ENCODE measurements around the gene KRTAP10-2.
"Not testable (repeated sequence)": the region's sequence is repeated elsewhere in the genome, so short reads cannot be mapped to it uniquely, and the experiment has no call there.

KRTAP10-2 gene

GRCh38 chr21:44583089-44583799 lies 31.9 kb upstream of the KRTAP10-2 start:
- DNase-seq (ENCODE audit: low spot score): no peak

DNA sequence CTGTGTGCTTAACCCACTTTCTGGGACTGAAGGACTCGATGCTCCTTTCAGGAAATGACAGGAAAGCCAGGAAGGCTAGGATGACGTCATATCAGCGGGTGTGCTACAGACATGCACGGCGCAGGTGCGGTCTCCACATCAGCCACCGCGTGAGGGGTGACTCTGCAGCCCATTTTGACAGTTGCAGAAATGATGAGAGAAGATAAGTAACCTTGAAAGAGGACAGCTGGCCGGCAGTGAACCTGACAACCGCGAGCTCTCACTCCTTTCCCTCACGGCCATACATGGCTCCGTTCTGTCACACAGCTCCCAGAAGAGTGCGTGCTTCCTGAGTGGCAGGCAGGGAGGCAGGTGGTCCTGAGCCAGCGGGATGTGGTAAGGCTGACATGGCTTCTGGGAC lies 30.8 kb upstream of the KRTAP10-2 start:
- DNase-seq (ENCODE audit: low spot score): no peak

DNA sequence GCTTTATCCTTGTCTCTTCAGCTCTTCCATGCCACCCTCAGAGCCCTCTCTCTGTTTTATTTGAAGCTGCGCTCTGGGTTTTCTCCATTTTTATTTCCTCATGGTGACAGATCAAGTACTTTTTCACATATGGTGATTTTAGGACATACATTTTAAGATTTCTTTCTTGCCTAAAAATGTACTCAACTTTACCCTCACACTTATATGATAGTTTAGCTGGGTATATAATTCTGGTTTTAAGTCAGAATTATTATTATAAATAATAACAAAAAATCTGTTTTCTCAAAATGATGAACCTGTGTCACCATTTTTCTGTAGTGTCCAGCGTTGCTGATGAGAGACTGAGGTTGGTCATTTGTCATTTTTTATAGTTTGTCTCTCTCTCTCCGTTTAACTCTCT lies 29.9 kb upstream of the KRTAP10-2 start:
- DNase-seq (ENCODE audit: low spot score): no peak

DNA sequence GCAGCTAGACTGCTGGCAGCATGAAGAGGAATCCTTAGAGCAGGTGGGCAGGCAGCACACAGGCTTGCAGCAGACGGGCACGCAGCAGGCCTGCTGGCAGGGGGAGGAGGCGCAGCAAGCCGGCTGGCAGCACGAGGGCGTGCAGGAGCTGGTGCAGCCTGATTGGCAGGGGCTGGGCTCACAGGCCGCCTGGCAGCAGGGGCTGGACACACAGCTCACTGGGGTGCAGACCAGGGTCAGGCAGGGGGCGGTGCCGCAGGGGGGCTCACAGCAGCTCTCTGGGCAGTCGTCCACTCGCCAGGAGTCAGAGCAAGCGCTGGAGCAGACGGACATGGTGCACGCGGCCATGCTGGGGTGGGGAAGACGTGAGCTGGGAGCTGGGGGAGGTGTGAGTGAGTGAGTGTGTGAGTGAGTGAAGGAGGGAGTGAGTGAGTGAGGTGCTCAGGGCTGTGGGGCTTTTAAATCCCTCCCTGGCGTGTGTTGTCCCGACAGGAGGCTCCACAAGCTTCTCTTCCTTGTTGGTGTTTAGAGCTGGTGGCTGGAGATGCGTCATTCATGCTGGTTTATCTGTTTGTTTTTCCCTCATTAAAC lies 29.0 kb upstream of the KRTAP10-2 start, which contains the start of gene KRTAP10-5:
TSS of gene KRTAP10-5 (minus strand) at position 374 of the 591 bp plus-strand sequence. CDS start at position 348, 26 bp downstream.
- not testable (repeated sequence) for DNase-seq (ENCODE audit: low spot score)

- no peak for DNase-seq (ENCODE audit: low spot score)
Observed at GRCh38 chr21:44579833-44580144, 28.5 kb upstream of the KRTAP10-2 start.

- no peak for DNase-seq (ENCODE audit: low spot score)
Observed at GRCh38 chr21:44579056-44579832, 27.9 kb upstream of the KRTAP10-2 start.

DNA sequence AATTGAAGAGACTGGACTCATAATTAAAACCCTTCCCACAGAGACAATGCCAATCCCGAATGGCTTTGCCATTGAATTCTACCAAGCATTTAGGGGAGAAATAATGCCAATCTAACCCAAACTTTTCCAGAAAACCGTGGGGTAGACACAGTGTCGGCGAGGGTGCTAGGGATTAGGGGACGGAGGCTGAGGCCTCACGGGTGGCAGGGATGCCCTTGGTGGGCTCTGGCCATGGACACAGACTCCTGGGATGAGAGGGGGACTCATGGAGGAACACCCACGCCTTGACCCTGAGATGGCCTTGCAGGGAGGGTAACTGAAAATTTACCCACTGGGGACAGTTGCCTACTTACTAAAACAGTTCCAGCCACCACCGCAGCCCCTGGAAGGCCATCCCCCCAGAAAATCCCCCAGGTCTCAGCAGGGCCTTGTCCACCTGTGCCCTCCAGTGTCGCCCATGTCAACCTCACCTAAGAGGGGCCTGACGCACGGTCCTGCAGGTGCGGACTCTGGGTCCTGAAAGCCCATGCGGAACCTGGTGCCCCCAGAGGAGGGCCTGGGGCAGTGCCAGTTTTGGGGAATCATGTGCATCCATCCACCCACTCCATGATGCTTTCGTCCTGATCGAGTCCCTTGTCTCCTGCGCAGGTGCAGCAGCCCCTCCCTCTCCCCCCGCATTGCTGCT lies 27.2 kb upstream of the KRTAP10-2 start:
- DNase-seq (ENCODE audit: low spot score): no peak

DNA sequence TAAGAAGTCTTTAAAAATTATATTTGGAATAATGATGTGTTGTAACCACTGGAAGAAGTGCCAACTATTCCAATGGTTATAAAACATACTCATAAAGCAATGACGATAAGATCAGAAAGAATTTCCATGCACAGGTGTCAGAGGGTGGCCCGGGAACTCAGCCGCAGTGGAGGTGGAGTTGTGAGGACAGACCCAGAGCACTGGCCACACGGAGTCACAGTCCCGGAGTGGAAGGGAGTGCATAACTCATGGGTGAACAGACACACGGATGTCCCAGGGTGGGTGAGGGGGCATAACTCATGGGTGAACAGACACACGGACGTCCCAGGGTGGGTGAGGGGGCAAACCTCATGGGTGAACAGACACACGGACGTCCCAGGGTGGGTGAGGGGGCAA lies 24.7 kb upstream of the KRTAP10-2 start:
- DNase-seq (ENCODE audit: low spot score): no peak

GRCh38 chr21:44575307-44576024 lies 24.2 kb upstream of the KRTAP10-2 start:
- DNase-seq (ENCODE audit: low spot score): no peak

DNA sequence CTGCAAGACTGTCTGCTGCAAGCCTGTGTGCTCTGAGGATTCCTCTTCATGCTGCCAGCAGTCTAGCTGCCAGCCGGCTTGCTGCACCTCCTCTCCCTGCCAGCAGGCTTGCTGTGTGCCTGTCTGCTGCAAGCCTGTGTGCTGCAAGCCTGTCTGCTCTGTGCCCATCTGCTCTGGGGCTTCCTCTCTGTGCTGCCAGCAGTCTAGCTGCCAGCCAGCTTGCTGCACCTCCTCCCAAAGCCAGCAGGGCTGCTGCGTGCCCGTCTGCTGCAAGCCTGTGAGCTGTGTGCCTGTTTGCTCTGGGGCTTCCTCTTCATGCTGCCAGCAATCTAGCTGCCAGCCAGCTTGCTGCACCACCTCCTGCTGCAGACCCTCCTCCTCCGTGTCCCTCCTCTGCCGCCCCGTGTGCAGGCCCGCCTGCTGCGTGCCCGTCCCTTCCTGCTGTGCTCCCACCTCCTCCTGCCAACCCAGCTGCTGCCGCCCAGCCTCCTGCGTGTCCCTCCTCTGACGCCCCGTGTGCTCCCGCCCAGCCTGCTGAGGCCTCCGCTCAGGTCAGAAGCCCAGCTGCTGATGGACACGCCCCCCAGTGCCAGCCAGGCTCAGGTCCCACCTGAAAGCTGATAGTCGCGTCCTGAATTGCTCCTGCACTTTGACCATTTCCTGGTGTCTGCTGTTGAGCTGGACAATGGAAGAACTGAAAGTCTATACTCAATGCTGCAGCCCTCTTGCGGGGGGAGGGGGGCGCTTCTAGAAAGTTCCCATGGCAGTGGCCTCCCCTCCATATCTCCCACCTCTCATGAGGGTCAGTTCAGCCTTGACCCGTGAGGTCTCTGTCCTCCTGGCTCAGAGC lies 23.4 kb upstream of the KRTAP10-2 start:
- DNase-seq (ENCODE audit: low spot score): no peak

DNA sequence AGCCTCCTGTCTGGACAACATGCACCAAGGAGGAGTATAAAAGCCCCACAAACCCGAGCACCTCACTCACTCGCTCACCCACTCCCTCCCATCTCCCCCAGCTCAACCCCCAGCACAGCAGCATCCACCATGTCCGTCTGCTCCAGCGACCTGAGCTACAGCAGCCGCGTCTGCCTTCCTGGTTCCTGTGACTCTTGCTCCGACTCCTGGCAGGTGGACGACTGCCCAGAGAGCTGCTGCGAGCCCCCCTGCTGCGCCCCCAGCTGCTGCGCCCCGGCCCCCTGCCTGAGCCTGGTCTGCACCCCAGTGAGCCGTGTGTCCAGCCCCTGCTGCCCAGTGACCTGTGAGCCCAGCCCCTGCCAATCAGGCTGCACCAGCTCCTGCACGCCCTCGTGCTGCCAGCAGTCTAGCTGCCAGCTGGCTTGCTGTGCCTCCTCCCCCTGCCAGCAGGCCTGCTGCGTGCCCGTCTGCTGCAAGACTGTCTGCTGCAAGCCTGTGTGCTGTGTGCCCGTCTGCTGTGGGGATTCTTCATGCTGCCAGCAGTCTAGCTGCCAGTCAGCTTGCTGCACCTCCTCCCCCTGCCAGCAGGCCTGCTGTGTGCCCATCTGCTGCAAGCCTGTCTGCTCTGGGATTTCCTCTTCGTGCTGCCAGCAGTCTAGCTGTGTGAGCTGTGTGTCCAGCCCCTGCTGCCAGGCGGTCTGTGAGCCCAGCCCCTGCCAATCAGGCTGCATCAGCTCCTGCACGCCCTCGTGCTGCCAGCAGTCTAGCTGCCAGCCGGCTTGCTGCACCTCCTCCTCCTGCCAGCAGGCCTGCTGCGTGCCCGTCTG lies 22.5 kb upstream of the KRTAP10-2 start, which contains the start of gene KRTAP10-4:
TSS of gene KRTAP10-4 (plus strand) at position 100 of the 827 bp plus-strand sequence. CDS start at position 130, 30 bp downstream.
- DNase-seq (ENCODE audit: low spot score): not testable (repeated sequence)

DNA sequence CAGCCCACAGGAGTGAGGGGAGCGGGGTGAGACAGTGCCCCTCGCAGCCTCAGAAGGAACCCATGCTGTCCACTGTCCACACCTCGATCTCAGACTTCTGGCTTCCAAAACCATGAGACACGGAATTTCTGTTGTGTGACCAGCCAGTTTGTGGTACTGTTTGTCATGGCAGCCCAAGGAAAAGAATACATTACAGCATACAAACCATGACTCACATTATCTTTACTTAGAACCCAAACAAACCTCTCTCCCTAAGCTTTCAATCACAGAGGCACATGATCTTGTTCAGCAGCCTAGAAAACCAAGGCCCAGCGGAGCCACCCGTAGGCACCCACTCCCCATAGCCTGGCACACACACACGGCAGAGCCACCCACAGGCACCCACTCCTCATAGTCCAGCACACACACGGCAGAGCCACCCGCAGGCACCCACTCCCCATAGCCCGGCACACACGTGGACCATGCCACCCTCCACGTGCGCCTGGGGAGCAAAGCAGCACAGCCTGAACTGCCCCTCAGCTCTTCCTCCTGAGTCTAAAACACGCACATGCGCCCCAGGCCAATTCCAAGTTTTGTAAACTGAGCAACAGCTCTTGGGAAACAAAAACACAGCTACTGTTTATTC lies 21.8 kb upstream of the KRTAP10-2 start:
- DNase-seq (ENCODE audit: low spot score): peak; percentile 30

DNA sequence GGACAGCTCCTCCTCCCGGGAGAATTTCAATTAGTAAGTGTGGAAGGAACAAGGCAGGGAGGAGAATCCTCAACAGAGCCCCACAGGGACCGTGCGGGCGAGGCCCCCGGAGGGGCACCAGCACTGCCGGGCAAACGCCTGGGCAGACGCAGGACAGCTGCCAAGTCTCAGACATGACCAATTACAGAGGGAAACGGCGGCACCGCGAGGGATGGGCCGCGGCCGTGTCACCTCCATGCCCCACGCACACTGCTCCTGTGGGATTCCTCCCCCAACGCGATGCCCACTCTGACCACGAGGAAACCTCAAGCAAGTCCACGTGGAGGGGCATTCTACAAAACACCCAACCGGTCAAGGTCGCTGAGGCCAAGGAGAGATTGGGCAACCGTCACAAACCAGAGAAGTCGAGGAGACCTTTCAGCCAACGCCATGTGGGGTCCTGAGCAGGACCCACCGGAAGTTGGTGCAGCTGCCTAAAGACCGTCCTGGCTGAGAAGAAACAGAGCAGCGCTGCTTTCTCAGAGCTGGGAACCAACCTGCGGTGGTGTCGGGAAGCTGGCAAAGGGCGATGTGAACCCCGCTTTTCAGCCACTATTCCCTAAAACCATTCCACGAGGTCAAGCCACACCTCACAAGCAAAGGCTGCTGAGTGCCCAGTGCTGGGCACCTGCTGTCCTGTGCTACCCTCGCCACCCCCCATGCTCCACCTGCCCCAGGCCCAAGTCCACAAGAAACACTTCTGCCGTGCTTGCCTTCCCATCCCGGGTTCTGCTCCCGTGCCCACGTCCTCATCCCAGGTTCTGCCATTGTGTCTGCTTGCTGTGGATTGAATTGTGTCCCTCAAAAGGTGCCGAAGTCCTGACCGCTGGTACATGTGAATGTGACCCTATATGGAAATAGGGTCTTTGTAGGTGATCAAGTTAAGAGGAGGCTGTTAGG lies 20.8 kb upstream of the KRTAP10-2 start:
- DNase-seq (ENCODE audit: low spot score): no peak

GRCh38 chr21:44571296-44571695 lies 20.0 kb upstream of the KRTAP10-2 start:
- no peak for DNase-seq (ENCODE audit: low spot score)

GRCh38 chr21:44569861-44570517 lies 18.7 kb upstream of the KRTAP10-2 start:
- DNase-seq (ENCODE audit: low spot score): no peak

DNA sequence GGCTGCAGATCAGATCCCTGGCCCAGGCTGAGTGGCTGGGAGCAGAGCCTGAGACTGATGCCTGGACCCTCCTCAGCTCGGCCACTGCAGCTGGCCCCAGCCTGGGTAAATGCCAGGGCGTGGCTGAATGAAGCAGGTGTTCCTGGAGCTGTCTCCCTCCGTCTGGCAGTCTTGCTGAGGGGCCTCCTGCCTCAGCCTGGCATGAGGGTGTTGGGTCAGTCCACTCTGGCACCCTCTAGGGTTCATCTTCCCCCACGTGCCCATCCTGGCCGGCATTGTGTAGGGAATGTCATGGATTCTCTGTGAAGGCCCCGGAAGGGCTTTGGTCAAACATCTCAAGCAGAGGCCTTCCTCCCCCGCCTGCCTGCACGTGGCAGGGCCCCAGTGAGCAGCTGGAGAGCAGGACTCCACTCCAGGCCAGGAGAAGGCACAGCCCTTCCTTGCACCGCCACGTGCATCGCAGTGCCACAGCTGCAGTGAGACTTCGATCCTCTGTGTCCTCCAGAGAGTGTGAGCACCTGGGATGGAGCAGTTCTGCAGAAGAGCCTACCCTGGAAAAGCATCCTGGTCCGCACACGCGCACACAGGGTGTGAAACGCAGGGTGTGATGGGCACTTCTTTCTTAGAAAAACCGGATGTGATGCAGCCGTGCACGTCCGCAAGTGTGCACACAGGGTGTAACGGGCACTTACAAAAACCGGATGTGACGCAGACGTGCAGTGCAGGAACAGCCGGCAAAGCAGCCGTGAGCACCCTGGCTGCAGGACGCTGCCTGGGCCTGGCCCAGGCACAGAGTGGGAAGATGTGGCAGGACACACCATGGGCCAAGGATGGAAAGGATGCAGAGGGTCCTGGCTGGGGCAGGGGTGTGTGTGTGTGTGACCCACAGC lies 17.6 kb upstream of the KRTAP10-2 start:
- no peak for DNase-seq (ENCODE audit: low spot score)

- DNase-seq (ENCODE audit: low spot score): no peak
Observed at GRCh38 chr21:44568261-44568660, 17.0 kb upstream of the KRTAP10-2 start.

All from kidney tubule cell (primary cell).